HG03025 (cell line): ENCODE results near the gene SRD5A1.
A peak's percentile ranks its signal among the peaks of the same experiment; 100 is the strongest.

Source experiments
- ATAC-seq: cut with Tn5 transposase; IDR thresholded peaks from one replicate; pipeline ENCODE4 v1.9.1; 2021; ENCODE audit warnings: mild to moderate bottlenecking, moderate library complexity; ENCODE audit not compliant: unreplicated experiment, low FRiP score

SRD5A1 gene

DNA sequence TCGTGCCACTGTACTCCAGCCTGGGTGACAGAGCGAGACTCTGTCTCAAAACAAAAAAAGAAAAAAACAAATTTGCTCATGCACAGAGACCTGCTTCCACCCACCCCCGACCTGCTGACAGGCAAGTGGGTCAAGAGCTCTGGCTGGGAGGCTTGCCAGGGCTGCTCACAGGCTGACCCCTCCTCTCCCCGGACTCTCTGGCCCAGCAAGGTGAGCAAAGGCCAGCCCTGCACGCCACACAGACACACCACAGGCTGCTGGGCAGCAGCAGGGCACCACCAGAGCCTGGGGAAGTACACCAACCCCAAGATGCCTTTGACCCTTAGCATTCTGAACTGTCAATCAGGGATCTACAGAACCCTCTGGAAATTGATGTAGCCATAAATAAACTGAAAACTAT, 29.6 kb upstream of the SRD5A1 start:
- no peak for ATAC-seq

DNA sequence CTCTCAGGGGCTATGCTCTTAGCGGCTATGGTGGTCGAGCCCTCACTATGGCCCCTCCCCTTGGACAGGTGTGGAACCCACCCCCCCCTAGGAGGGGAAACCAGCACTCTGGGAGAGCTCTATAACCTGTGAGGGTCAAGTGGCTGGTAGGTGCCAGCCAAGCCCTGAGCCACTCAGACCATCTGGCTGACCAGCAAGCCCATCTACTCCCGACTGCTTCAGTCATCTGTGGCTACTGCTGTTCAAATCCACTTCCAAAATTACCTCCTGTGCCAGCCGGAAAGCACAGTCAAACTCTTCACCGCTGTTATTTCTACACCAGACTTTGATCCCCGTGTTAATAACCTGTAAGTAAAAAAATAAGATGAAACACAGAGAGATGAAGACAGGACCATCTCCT, 28.9 kb upstream of the SRD5A1 start:
- ATAC-seq: no peak

DNA sequence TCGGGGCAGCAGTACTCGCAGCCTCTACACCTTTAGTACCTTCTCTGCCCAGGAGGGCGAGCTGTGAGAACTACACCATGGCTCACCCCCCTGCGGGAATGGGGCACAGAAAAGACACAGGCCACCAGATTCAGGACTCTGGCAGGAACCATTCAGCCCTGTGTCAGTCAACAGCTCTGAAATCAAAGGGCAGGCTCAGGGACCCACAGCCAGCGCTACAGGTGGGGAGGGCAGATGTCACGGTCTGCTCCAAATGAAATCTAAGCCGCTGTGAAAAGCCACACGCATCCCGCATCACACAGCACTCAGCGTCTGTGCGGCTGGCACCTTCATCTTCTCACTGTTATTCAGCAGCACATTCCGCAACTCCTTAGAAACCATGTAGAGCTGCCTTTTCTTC, 28.3 kb upstream of the SRD5A1 start:
- ATAC-seq: no peak

DNA sequence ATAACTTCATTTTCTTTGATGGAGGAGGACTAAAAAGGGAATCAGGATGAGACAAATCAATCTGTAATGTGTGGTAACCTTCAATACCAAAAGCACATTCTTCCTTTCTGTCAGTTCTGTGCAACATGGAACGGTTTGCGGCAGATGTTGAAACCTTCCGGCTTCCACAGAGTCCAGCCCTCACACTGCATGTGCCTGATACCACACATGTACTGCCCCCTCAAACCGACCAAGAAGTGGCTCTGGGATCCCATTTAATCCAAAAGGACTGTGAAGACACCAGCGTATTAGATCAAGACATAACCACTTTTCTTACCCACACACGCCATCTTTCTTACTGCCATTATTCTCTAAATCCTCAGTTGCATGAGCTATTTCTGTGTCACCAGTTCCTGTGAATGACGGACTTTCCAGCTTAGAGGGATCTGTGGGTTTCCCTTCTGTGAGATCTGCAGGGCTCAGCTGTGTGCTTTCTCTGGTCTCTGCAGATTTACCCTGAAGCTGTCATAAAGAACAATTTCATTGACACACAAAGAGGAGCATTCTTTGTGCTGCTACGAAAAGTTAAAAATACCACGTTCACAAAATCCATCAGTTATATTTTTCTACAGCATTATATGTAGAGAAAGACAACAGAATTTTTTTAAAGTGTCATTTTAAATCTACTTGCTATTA, 26.2 kb upstream of the SRD5A1 start:
- no peak for ATAC-seq

DNA sequence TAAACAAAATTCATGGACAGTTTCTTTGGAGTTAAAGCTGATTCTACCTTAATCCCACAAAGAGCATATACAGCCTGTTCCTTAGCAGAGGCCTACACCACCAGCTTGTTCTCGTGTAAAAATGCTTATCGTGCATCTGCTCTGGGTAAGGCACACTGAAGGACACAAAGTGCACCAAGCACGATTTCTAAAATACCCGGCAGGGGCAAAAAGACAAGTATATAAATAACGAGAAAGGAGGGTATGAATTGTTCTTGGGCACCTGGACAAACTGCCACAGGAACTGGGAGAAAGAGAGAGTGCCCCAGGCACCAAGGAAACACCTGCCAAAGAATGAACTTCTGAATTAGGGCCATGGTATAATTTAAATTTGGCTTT, 25.7 kb upstream of the SRD5A1 start:
- no peak for ATAC-seq

DNA sequence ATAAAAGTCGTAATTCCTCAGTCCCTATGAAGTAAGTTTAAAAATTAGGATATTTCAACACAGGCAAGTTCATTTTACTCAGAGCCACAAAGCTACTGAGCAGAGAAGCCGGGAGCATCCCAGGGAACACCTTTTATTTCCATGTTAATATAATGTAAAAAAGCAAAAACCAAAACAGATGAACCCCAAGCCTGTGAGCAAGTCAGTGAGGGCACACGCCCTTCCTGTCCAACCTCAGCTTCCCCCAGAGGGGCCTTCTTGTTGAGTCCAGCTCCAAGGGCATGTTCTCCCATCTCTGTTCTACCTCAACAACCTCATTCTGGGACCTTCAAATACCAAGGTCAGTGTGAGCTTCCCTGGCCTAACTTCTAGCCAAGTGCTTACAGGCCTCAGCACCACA, 25.2 kb upstream of the SRD5A1 start:
- no peak for ATAC-seq

DNA sequence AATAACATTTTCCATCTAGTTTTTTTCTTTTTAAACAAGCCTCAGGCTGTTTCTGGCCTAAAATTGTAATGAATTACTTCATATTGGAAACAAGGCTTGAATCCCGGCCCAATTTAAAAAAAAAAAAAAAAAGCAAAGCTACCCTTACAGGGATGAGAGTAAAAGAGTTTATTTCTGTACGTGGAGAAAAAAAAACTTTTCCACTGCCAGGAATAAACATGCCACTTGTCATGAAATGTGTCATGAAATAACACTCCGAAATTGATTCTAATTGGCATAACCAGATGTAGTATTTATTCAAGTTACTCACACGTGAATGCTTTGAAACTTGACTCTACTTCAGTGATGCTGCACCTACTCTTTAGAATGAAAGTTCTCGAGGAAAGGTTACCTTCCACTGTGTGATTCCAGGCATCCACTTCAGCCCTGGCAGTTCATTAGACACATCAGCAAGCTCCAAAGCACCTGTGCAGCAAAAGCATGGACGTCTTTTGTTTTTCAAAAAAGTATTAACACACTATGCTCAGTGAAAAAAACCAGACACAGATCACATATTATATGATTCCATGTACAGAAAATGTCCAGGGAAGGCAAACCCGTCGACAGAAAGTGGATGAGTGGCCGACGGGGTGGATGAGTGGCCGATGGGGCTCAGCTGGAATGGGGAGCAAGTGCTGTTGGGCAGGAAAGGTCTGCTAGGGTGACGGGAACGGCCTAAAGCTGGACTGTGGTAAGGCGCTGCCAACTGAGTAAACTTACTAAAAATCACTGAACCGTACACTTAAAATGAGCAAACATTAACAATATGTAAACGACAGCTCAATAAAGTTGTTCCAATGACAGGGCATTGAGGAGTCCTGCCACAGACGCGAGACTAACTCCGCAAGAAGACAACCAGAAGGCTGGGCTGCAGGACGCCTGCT, 21.6 kb upstream of the SRD5A1 start:
- no peak for ATAC-seq

DNA sequence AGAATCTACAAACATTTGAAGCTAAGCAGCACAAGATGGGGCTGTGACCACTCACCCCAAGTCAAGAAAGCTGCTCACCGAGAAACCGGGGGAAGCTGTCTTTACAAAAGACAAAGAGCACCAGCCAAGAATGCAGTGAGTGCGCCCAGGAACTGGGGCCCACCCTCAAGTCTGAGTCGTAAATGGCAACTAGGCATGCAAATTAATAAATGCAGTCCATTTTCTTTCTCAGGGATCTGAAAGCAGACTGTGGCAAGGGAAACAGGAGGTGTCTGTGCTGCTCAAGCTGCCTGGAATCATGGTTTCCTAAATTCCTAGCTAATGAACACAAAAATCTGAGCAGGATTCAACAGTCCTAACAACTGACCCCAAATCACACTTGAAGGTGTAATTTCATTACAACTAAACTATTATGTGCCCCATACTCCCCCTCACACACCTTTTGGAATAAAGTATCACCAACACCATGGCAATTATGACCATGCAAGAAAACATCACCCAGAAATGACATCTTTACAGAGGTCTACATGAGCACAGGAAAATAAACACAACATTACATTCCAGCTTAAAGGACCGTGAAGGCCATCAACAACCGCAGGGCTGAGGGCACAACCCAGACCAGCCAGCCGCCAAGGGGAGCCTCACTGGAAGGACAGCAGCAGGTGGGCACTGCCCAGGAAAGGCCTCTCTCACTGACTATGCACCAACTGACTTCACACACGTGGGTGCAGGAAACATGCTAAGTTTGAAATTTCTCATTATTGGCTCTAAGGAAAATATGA, 18.0 kb upstream of the SRD5A1 start:
- ATAC-seq: no peak

DNA sequence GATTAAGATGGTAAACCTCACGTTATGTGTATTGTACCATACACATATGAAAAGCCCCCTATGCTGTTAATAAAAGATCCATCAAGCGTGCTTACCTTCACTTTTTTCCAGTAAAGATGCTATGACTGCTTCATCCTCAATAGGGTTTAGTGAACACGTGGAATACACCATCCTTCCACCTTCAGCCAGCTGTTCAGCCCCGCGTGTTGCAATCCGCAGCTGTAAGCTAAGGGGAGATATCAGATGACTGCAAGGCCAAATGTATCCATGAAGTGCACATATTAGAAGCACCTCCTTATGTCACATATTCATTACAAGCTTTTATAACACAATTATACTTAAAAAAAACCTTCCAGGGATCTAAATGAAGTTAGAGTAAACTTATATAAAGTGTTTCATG, 16.6 kb upstream of the SRD5A1 start:
- no peak for ATAC-seq

DNA sequence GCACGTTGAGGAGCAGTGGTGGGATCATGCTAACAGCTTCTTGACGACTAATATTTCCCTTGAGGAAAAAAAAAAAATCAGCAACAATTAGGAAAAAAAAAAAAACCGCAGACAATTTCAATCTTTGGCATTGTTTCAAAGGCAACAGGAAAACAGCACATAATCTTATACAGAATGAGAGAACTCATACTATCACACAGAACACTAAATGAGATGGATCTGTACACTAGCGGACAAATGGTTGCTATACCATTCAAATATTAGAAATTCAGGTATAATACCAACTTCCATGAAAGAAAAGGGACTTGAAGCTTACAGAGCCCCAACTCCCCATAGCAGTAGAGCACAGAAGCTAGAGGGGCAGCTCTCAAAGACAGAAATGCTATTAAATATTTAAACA, 10.0 kb upstream of the SRD5A1 start:
- no peak for ATAC-seq

DNA sequence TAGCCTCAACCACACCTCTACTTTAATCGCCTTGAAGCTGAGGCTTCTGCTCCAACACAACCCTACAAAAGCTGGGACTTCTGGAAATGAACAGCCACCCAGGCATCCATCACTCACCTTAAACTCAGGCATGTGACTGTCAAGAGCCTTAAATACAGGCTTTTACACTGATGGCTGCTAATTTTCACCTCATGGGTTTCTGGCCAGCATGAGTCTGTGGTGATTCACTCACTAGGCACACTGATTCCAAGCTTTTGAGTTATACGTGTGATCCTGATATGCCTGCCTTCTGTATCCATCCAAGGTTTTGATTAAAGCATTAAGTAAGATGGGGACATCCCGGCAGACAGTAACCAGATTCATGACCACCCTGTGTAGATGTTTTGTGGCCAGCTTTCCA, 9.3 kb upstream of the SRD5A1 start:
- ATAC-seq: no peak

DNA sequence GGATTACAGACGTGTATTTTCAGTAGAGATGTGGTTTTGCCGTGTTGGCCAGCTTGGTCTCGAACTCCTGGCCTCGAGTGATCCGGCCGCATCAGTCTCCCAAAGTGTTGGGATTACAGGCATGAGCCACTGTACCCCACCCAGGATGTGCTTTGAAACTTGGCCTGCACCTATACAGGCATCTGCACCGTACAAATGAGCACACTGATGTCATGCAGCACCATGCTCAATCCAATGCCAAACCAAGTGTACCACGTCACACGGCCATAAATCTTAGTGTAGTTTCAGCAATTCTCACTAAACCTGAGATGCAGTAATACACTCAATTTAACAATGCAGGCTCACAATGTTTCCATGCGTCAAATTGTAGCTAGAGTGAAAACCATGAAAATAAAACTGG, 6.7 kb upstream of the SRD5A1 start:
- no peak for ATAC-seq

DNA sequence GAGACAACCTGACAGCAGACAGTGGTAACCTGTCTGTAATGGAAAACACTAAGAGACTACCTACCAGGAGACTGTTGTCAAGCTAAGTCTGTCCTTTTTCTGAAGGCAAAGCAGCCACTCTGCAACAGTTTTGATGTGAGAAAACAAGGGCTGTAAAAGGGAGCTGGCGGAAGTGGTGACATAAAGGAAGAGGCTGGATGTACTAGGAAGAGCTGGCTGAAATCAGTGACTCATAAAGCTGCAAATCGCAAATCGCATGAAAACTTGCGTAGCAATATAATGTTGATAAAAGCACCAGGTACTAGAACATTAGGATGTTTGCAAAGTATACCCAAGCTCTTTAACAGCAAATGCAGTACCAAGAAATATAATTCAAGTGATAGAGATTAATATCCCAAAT, 1.8 kb upstream of the SRD5A1 start:
- no peak for ATAC-seq

DNA sequence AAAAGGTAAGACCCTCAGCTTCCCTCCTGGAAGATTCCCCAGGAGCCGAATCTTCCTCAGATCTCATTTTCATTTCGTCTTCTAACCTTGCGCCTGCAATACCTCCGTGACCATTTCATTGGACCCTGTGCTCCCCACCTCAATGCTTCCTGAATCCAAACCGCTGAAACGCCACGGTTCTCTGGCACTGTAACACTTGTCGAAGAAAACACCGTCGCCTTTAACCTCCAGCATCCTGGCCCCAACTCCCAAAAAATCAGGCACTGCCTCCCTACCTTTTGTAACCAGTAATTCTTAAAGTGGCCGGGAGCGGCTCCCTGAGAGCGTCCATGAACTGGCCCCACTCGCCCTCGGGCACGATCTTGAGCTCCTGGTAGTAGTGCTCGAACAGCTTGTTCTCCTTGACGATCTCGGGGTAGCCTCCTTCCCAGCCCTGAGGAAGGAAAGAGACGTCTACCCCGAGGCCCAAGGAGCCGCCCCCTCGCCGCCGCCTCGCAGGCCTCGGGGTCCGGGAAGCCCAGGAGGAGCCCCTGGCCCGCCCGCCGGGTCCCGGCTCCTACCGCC, 834 bp upstream of the SRD5A1 start:
- peak; percentile 18 for ATAC-seq

DNA sequence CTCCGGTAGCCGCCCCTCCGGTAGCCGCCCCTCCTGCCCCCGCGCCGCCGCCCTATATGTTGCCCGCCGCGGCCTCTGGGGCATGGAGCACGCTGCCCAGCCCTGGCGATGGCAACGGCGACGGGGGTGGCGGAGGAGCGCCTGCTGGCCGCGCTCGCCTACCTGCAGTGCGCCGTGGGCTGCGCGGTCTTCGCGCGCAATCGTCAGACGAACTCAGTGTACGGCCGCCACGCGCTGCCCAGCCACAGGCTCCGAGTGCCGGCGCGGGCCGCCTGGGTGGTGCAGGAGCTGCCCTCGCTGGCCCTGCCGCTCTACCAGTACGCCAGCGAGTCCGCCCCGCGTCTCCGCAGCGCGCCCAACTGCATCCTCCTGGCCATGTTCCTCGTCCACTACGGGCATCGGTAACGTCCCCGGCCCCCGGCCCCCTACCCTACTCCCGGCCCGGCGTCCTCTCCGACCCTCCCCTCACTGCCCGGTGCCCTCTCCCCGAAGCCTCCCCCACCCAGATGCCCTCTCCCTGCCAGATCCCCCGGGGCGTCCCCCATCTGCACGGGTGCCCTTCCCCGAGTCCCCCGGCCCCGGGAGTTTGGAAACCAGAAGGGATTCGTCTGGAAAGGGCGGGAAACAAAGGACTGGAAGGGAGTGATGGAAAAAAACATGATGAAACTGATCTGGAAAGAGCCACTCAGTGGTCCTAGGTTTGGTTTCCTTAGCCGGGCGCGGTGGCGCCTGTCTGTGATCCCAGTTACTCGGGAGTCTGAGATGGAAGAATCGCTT, 417 bp downstream of the SRD5A1 start:
- ATAC-seq: peak; percentile 61

DNA sequence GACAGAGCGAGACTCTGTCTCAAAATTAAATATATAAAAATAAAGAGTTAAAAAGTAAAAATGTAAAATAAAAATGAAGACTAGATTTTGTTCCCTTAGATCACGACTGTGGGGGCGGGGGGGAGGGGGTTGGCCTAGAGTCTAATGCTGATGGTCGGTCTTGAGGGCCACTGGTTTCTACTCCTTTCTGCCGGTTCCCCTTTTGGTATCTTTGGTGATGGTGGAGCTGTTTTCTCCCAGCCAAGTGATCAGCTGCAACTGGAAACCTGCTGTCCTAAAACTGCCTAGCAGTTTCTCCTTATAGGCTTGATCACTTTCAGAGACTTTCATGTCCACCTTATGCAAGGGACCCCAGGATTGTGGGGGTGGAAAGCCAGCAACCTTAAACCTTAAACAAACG, 1.1 kb downstream of the SRD5A1 start:
- no peak for ATAC-seq

DNA sequence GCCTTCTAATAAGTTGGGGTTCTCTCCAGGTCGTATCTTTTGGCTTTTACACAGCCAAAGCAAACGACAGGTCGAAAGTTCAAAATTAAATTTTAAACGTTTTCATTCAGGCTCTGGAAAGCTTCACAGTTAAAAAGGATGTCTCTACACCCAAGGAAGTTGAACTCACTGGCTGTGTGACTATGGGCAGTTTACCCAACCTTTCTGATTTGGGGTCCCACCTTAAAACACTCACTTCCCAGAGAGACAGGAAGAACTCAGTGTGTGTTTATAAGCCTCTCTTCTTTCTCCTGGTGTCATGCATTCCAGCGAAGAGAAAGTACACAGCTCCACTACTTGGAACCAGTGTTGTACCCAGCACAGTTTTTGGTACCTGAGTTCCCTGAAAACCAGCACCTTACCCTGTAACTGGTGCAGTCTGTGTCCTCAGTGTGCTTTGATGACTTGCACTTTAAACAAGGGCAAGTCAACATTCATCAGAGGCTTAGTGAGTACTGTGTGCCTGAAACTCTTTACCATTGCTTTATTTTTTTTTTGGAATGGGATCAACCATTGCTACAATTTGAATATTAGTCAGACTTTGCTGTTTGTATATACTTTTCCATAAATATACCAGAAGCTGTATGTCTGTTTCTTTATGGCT, 1.7 kb downstream of the SRD5A1 start:
- ATAC-seq: no peak

DNA sequence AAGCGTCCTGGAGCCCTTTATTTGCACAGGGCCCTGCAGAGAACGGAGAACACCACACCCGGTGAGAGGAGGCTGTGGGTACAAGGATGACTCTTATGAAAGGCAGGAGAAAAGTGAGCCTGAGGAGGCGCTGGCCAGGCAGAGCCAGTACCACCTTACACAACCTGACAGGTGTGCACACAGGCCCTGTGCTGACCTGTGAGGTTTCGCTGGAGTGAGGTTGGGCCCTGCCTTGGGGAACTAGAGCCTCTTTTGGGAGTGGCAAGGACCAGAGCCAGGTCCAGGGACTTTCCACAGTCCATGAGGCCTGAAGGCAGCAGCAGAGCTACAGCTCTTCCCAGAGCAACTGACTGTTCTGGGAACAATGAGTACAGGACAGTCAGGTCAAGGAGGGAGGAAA, 3.1 kb downstream of the SRD5A1 start:
- ATAC-seq: no peak

DNA sequence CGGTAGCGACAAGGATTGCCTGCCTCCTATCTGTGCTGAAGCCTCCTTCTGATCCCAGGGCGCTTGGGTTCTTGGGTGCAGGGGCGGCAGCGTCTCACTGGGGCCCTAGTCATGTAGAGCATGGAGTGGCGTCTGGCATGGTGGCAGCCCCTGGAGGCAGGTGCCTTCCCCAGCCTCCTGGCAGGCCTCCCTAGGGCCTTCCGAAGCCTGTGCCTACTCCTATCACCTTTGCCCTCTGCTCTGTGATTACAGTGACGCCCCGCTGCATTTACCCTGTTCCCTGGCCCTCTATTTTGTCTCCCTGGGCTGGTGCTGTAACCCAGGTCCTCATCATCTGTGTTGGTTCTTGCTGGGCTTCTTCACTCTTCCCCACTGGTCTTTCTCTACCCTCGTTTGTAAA, 3.8 kb downstream of the SRD5A1 start:
- ATAC-seq: no peak

DNA sequence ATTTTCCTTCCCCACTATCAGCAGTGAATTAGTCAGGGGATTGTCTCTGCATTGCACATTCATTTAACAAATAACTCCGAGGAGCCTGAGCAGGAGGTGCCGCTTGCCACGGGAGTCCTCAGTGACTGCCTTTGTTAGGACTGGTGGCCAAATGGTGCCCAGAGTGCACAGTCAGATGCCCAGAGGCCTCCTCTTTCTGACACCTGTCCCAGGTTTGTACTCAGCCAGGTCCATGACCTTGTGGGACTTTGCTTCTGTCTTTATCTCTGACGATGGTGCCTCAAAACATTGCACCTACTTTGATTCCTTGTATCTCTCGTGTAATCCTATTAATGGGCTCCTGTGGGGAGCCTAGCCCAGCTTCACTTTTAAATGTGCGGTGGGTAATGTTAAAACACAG, 4.3 kb downstream of the SRD5A1 start:
- no peak for ATAC-seq
